A549 (cell line): Measurements from ENCODE around the gene NADSYN1. TPM values are rescaled to one million over a fixed set of nuclear protein-coding genes. Genes with fewer than 3 reads are reported as not detected.

ENCODE experiments used
- ATAC-seq, 2 experiments: fragments of 200-7000 bp in 1 of 2; fragments of >200 bp in 1 of 2; cut with Nextera tagmentation in 1 of 2; cut with Tn5 transposase in 1 of 2; 3 replicates each; pipeline versions ENCODE4 v1.8.0 to v1.9.1; 2018 to 2020; ENCODE audit warnings: mild to moderate bottlenecking in 1 of 2, moderate library complexity in 1 of 2
- CTCF ChIA-PET: fragments of 300-600 bp; sonication (Branson Sonifier 250); formaldehyde crosslinking; extraction: SDS; loops from one replicate; lab custom pipeline; 2021; ENCODE audit warnings: antibody characterized with exemption, inconsistent platforms; lab: Yijun Ruan, JAX
- POLR2A ChIA-PET: fragments of 350-600 bp; formaldehyde crosslinking; extraction: SDS; loops from one replicate; lab custom pipeline; 2021; ENCODE audit warnings: antibody characterized with exemption, inconsistent platforms; lab: Yijun Ruan, JAX
- DNase-seq, 2 experiments: peaks; one replicate each; pipeline versions ENCODE4 v3.0.0 to v3.0.0-alpha.2; 2011 to 2016; ENCODE audit warnings: low read depth in 1 of 2, low spot score in 1 of 2
- FAIRE-seq: peaks from 2 replicates; lab custom pipeline; 2011; peaks lifted over from hg19 to GRCh38; lab: Jason Lieb, UNC
- H3K27ac ChIP-seq, 2 experiments: fragments of >200 bp; sonication (Bioruptor Twin); formaldehyde crosslinking; 3 replicates each; pipeline ENCODE4 v1.5.1; 2016 to 2017
- H3K4me1 ChIP-seq: fragments of >200 bp; sonication (Bioruptor Twin); formaldehyde crosslinking; 3 replicates; pipeline ENCODE4 v1.6.1; 2016
- H3K4me2 ChIP-seq: fragments of >200 bp; sonication (Bioruptor Twin); formaldehyde crosslinking; 3 replicates; pipeline ENCODE4 v1.6.1; 2016
- H3K4me3 ChIP-seq: fragments of >200 bp; sonication (Bioruptor Twin); formaldehyde crosslinking; 3 replicates; pipeline ENCODE4 v1.5.1; 2016
- H3K9me3 ChIP-seq: fragments of >200 bp; sonication (Bioruptor Twin); formaldehyde crosslinking; 3 replicates; pipeline ENCODE4 v1.6.1; 2016
- CBX8 ChIP-seq: fragments of 200-600 bp; sonication (generic); IDR thresholded peaks from 2 replicates; pipeline ENCODE4 v1.6.1; 2016
- CEBPB ChIP-seq, 2 experiments: fragments of >200 bp in 1 of 2; sonication (Bioruptor Twin) in 1 of 2; formaldehyde crosslinking in 1 of 2; IDR thresholded peaks; 2 replicates each; pipeline ENCODE4 v1.6.1; 2012 to 2016
- EHF ChIP-seq: fragments of 250-450 bp; sonication (Bioruptor Pico); IDR thresholded peaks from 2 replicates; pipeline ENCODE4 v1.5.0; 2020; ENCODE audit warnings: mild to moderate bottlenecking
- EHMT2 ChIP-seq: fragments of 200-600 bp; sonication (generic); IDR thresholded peaks from 2 replicates; pipeline ENCODE4 v1.6.1; 2016; ENCODE audit warnings: antibody characterized with exemption, low read depth, mild to moderate bottlenecking, moderate library complexity
- FOSB ChIP-seq: fragments of 250-450 bp; sonication (Bioruptor Pico); IDR thresholded peaks from 2 replicates; pipeline ENCODE4 v1.5.0; 2020; ENCODE audit warnings: mild to moderate bottlenecking, moderate library complexity
- FOSL2 ChIP-seq, 2 experiments: fragments of 450-650 bp in 1 of 2; fragments of >200 bp in 1 of 2; sonication (Bioruptor Twin) in 1 of 2; formaldehyde crosslinking; IDR thresholded peaks; 2 replicates each; pipeline versions ENCODE4 v1.5.0 to v1.6.1; 2016 to 2020; ENCODE audit warnings: mild to moderate bottlenecking in 1 of 2, moderate library complexity in 1 of 2
- HDAC2 ChIP-seq: fragments of 200-600 bp; sonication (generic); IDR thresholded peaks from 2 replicates; pipeline ENCODE4 v1.6.1; 2016
- HOXB13 ChIP-seq: fragments of 250-450 bp; sonication (Bioruptor Pico); IDR thresholded peaks from 2 replicates; pipeline ENCODE4 v1.5.0; 2020; ENCODE audit warnings: low read depth, mild to moderate bottlenecking, moderate library complexity
- JUN ChIP-seq, 2 experiments: fragments of >200 bp; sonication (Bioruptor Twin); formaldehyde crosslinking; IDR thresholded peaks; 2 replicates in 1 of 2; 3 replicates in 1 of 2; pipeline ENCODE4 v1.6.1; 2016 to 2017
- JUNB ChIP-seq: fragments of >200 bp; sonication (Bioruptor Twin); formaldehyde crosslinking; IDR thresholded peaks from 2 replicates; pipeline ENCODE4 v1.6.1; 2016
- KDM1A ChIP-seq: fragments of 200-600 bp; sonication (generic); IDR thresholded peaks from 2 replicates; pipeline ENCODE4 v1.6.1; 2016; ENCODE audit warnings: low read depth, mild to moderate bottlenecking
- KDM5A ChIP-seq: fragments of 200-600 bp; sonication (generic); IDR thresholded peaks from 2 replicates; pipeline ENCODE4 v1.6.1; 2016; ENCODE audit warnings: antibody characterized with exemption, mild to moderate bottlenecking
- NR3C1 ChIP-seq: fragments of >200 bp; sonication (Bioruptor Twin); formaldehyde crosslinking; IDR thresholded peaks from 3 replicates; pipeline ENCODE4 v1.6.1; 2017
- POLR2A ChIP-seq: IDR thresholded peaks from 2 replicates; pipeline ENCODE4 v1.6.1; 2012; ENCODE audit warnings: mild to moderate bottlenecking, low read length
- POLR2AphosphoS2 ChIP-seq: conservative IDR thresholded peaks from 2 replicates; pipeline ENCODE4 v1.6.1; 2012; ENCODE audit warnings: low read length, improper control_type of control experiment, inconsistent platforms
- RAD21 ChIP-seq, 2 experiments: fragments of >200 bp in 1 of 2; sonication (Bioruptor Twin) in 1 of 2; formaldehyde crosslinking in 1 of 2; IDR thresholded peaks in 1 of 2; conservative IDR thresholded peaks in 1 of 2; 2 replicates in 1 of 2; 3 replicates in 1 of 2; pipeline ENCODE4 v1.6.1; 2012 to 2018; ENCODE audit warnings: inconsistent platforms in 1 of 2
- RARB ChIP-seq: fragments of 250-450 bp; sonication (Bioruptor Pico); IDR thresholded peaks from 2 replicates; pipeline ENCODE4 v1.8.0; 2021; ENCODE audit warnings: mild to moderate bottlenecking, moderate library complexity
- RCOR1 ChIP-seq: fragments of 150-350 bp; IDR thresholded peaks from 2 replicates; pipeline ENCODE4 v1.6.1; 2014; ENCODE audit warnings: antibody characterized with exemption, low read length, low read depth
- SMC3 ChIP-seq: fragments of >200 bp; sonication (Bioruptor Twin); formaldehyde crosslinking; IDR thresholded peaks from 3 replicates; pipeline ENCODE4 v1.6.1; 2018; ENCODE audit warnings: inconsistent platforms
- SREBF2 ChIP-seq: fragments of 450-650 bp; IDR thresholded peaks from 2 replicates; pipeline ENCODE4 v1.6.1; 2014; ENCODE audit warnings: mild to moderate bottlenecking, moderate library complexity
- TP53 ChIP-seq: fragments of 250-450 bp; sonication (Bioruptor Pico); IDR thresholded peaks from 2 replicates; pipeline ENCODE4 v1.5.0; 2021; ENCODE audit warnings: mild to moderate bottlenecking, moderate library complexity
- WGBS: methylation state at CpG from one replicate; pipeline ENCODE4 v1.1.6; 2017; ENCODE audit errors: missing lambda C conversion rate; 5-methylcytosine and 5-hydroxymethylcytosine counted together
- polyA plus RNA-seq, 4 experiments: library from polyadenylated mRNA; depleted of rRNA in 3 of 4; stranded (reverse); fragments of >200 nt; fragmentation: RNase III in 1 of 4; extraction: RNeasy Plus Mini Kit Qiagen cat#74134 plus additional on column Dnase treatment in 1 of 4; gene quantifications; 2 replicates in 3 of 4; 3 replicates in 1 of 4; pipeline ENCODE4 v1.2.3, GENCODE V29; 2011 to 2017
- TF ChIP-seq, protein P1 (sequence below): fragments of >200 bp; sonication (Bioruptor Twin); formaldehyde crosslinking; IDR thresholded peaks from 2 replicates; pipeline ENCODE4 v1.6.1; 2016
- TF ChIP-seq, protein P2 (sequence below): fragments of 250-450 bp; sonication (Bioruptor Pico); IDR thresholded peaks from 2 replicates; pipeline ENCODE4 v1.5.0; 2021; ENCODE audit warnings: mild to moderate bottlenecking, moderate library complexity, borderline replicate concordance
- TF ChIP-seq, protein P3 (sequence below): IDR thresholded peaks from 2 replicates; pipeline ENCODE4 v1.6.1; 2012

The NADSYN1 gene
- polyA plus RNA-seq, 2 of the 4 experiments (the other 2 are of a cell fraction): 34.6 to 63.3 TPM

DNA sequence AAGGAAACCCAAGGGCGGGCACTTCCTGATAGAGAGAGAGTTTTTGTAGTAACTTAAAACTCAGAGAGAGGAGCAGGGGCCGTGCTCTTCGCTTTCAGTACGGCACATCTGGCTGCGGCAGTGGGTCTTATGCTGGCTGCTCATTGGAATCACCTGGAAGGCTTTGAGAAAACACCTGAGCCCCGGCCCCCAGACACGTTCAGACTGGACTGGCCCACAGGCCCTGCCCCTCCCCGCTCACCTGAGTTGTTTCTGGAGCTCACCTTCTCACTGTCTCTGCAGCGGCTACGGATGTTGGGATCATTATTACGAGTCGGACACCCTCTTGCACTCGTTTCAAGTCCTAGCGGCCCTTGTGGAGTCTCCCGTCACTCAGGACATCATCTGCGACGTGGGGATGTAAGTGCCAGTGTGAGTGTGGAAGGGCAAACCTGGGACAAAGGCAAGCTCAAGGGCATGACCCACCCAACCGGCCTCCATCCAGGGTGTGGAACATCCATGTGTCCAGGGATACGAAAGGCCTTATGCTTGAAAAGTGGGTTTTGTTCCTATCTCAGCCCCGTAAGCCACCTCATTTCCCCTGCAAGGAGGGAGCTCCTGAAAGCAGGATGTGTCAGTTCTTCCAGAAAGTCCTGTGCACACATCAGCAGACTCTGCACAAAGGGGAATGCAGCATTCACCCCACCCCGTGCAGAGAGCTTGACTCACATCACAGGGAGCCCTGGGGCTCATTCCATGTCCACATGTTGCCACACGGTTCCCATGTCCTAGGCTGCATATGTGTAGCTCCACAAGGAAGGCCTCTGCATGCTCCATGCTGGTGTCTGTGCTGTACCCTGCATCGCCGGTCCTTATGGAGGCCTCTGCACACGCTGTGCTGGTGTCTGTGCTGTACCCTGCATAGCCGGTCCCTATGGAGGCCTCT is 5.4 kb downstream of the NADSYN1 start:
- 88% methylated on average over 22 of the region's 26 CpGs for WGBS
- TF ChIP-seq SREBF2 (no peak), EHF (CRISPR knock-in tag) (no peak), HDAC2 (no peak), POLR2A (no peak), HOXB13 (no peak), FOSL2 (IDR thresholded peaks at IDR 0.05) (no peak), FOSL2 (CRISPR knock-in tag; IDR thresholded peaks at IDR 0.05) (no peak), EHMT2 (no peak), CBX8 (no peak), NR3C1 (no peak), KDM5A (no peak), POLR2AphosphoS2 (no peak), JUN (IDR thresholded peaks at IDR 0.05) (no peak)
- TF ChIP-seq, protein P1, sequence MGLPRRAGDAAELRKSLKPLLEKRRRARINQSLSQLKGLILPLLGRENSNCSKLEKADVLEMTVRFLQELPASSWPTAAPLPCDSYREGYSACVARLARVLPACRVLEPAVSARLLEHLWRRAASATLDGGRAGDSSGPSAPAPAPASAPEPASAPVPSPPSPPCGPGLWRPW: no peak
- TF ChIP-seq, protein P2, sequence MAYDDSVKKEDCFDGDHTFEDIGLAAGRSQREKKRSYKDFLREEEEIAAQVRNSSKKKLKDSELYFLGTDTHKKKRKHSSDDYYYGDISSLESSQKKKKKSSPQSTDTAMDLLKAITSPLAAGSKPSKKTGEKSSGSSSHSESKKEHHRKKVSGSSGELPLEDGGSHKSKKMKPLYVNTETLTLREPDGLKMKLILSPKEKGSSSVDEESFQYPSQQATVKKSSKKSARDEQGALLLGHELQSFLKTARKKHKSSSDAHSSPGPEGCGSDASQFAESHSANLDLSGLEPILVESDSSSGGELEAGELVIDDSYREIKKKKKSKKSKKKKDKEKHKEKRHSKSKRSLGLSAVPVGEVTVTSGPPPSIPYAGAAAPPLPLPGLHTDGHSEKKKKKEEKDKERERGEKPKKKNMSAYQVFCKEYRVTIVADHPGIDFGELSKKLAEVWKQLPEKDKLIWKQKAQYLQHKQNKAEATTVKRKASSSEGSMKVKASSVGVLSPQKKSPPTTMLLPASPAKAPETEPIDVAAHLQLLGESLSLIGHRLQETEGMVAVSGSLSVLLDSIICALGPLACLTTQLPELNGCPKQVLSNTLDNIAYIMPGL (CRISPR knock-in tag): no peak
- TF ChIP-seq, protein P3, sequence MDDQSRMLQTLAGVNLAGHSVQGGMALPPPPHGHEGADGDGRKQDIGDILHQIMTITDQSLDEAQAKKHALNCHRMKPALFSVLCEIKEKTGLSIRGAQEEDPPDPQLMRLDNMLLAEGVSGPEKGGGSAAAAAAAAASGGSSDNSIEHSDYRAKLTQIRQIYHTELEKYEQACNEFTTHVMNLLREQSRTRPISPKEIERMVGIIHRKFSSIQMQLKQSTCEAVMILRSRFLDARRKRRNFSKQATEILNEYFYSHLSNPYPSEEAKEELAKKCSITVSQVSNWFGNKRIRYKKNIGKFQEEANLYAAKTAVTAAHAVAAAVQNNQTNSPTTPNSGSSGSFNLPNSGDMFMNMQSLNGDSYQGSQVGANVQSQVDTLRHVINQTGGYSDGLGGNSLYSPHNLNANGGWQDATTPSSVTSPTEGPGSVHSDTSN: no peak
- peaks cover 6% of the 10 kb centered on the region; the same call in 1 of the 3 replicates for H3K4me1 ChIP-seq
- H3K4me2 ChIP-seq: no peak overlapping the region
- POLR2A ChIA-PET: no interaction called here
- no peak for DNase-seq
- H3K27ac ChIP-seq: no peak overlapping the region
- ATAC-seq: no peak
- CTCF ChIA-PET: interaction anchor here (0.6 to 1.3 kb wide), 2 partner anchors 13 to 17 kb away, joined by 3 read pairs; no protein-coding TSS in a partner anchor
- no peaks in the 10 kb centered on the region for H3K9me3 ChIP-seq
- H3K4me3 ChIP-seq: no peak overlapping the region
- FAIRE-seq: no peak

DNA sequence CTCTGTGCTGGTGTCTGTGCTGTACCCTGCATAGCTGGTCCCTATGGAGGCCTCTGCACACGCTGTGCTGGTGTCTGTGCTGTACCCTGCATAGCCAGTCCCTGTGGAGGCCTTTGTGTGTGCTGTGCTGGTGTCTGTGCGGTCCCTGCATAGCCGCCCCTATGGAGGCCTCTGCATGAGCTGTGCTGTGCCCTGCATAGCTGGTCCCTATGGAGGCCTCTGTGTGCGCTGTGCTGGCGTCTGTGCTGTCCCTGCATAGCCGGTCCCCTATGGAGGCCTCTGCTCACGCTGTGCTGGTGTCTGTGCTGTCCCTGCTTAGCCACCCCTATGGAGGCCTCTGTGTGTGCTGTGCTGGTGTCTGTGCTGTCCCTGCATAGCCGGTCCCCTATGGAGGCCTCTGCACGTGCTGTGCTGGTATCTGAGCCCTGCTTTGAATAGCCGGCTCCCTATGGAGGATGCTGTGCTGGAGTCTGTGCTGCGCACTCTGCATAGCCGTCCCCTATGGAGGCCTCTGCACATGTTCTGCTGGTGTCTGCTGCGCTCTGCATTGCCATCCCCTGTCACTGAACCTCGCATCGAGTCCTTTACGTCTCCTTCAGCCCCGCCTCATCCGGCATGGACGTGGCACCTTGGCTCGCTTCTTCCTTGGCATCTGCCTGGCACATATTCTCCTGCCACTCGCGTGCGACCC is 6.2 kb downstream of the NADSYN1 start:
- Histone ChIP-seq H3K9me3 (no peaks in the 10 kb centered on the region), H3K27ac (no peak overlapping the region), H3K4me3 (no peak overlapping the region), H3K4me2 (no peak overlapping the region), H3K4me1 (peaks cover 3% of the 10 kb centered on the region; the same call in 1 of the 3 replicates)
- ChIA-PET POLR2A (no interaction called here), CTCF (interaction anchor here (1.3 kb wide), 1 partner anchor 16 kb away, joined by 3 read pairs; no protein-coding TSS in a partner anchor)
- DNase-seq (no peak), ATAC-seq (peak; percentile 39 to 48; a peak in 4 of 6 replicates), FAIRE-seq (no peak)
- TF ChIP-seq EHMT2 (no peak), RAD21 (conservative IDR thresholded peaks at IDR 0.05 in 1 of 2, IDR thresholded peaks at IDR 0.05 in 1 of 2) (no peak), JUNB (no peak), TP53 (no peak), RCOR1 (no peak), FOSB (CRISPR knock-in tag) (no peak), POLR2A (no peak), NR3C1 (no peak), KDM5A (no peak), CBX8 (no peak), RARB (CRISPR knock-in tag) (no peak), SMC3 (no peak), KDM1A (no peak), HDAC2 (no peak), POLR2AphosphoS2 (no peak), CEBPB (IDR thresholded peaks at IDR 0.05) (no peak)
- 96% methylated on average over 20 of the region's 23 CpGs for WGBS
